H1 (cell line): ENCODE measurements around the gene MRPS18B. TPM values are rescaled to one million over a fixed set of nuclear protein-coding genes. Genes with fewer than 3 reads are reported as not detected.

Source experiments
- JUN ChIP-seq: IDR thresholded peaks from 2 replicates; pipeline ENCODE4 v1.6.1; 2011; ENCODE audit warnings: low read depth, mild to moderate bottlenecking, improper control_type of control experiment, low read length
- TAF7 ChIP-seq: optimal IDR thresholded peaks from 2 replicates; pipeline ENCODE3; 2011; ENCODE audit warnings: low read depth, mild to moderate bottlenecking, inconsistent platforms, low read length, moderate library complexity, borderline replicate concordance
- polyA plus RNA-seq, 7 experiments: library from polyadenylated mRNA; depleted of rRNA in 3 of 7; stranded (reverse) in 5 of 7; unstranded in 2 of 7; fragments of >200 nt in 5 of 7; fragments of 200-250 nt in 2 of 7; gene quantifications; 1 replicate in 5 of 7; 2 replicates in 1 of 7; 4 replicates in 1 of 7; pipeline versions ENCODE4 v1.2.1 to v1.2.3, GENCODE V29; 2011 to 2013; ENCODE audit warnings: missing spikeins in 2 of 7, mixed read lengths in 2 of 7
- total RNA-seq: library from RNA; stranded (reverse); fragmentation: NEBNext Ultra II Directional; extraction: Animal tissue kit (Norgen Biotek cat#: 25700); gene quantifications from 2 replicates; pipeline ENCODE4 v1.2.1, GENCODE V29; 2021

Gene MRPS18B
- total and polyA plus RNA-seq, 2 of the 8 experiments (the other 6 are each of a cell fraction or from before 2014, with no cell fraction given): 57.8 to 83.3 TPM

GRCh38 chr6:30635834-30636233, 18.2 kb downstream of the MRPS18B start (continued):
- TF ChIP-seq JUN: no peak
- TF ChIP-seq TAF7: no peak
- TF ChIP-seq, all 59 proteins: peak for 0
